H9 (cell line): ENCODE results near the gene TBCEL. TPM values are rescaled to one million over a fixed set of nuclear protein-coding genes. Genes with fewer than 3 reads are reported as not detected.

Source experiments
- DNase-seq: peaks from one replicate; pipeline ENCODE4 v3.0.0-alpha.2; 2017
- H2AFZ ChIP-seq: one replicate; pipeline ENCODE4 v1.6.1; 2013; ENCODE audit warnings: mild to moderate bottlenecking, low read length, control low read depth, moderate library complexity
- H2AK5ac ChIP-seq: 2 replicates; pipeline ENCODE4 v1.6.1; 2013; ENCODE audit warnings: low read length, control low read depth, mixed read lengths; ENCODE audit not compliant: insufficient read length
- H2BK120ac ChIP-seq: one replicate; pipeline ENCODE4 v1.6.1; 2013; ENCODE audit warnings: low read depth, mild to moderate bottlenecking, low read length, control low read depth, inconsistent platforms; ENCODE audit not compliant: poor library complexity, severe bottlenecking
- H2BK12ac ChIP-seq: 2 replicates; pipeline ENCODE4 v1.6.1; 2013; ENCODE audit warnings: low read length, control low read depth, mixed read lengths, low read depth; ENCODE audit not compliant: insufficient read length
- H2BK15ac ChIP-seq: 2 replicates; pipeline ENCODE4 v1.6.1; 2013; ENCODE audit warnings: low read depth, low read length, control low read depth
- H2BK20ac ChIP-seq: one replicate; pipeline ENCODE4 v1.6.1; 2013; ENCODE audit warnings: low read depth, mild to moderate bottlenecking, low read length, control low read depth, inconsistent platforms; ENCODE audit not compliant: poor library complexity, severe bottlenecking
- H2BK5ac ChIP-seq: 2 replicates; pipeline ENCODE4 v1.6.1; 2013; ENCODE audit warnings: low read length, control low read depth, mixed read lengths; ENCODE audit not compliant: insufficient read length
- H3K14ac ChIP-seq: 2 replicates; pipeline ENCODE4 v1.6.1; 2013; ENCODE audit warnings: low read length, control low read depth; ENCODE audit not compliant: insufficient read depth
- H3K18ac ChIP-seq: 2 replicates; pipeline ENCODE4 v1.6.1; 2013; ENCODE audit warnings: low read depth, mild to moderate bottlenecking, mixed read lengths, low read length, control low read depth; ENCODE audit not compliant: insufficient read length
- H3K23ac ChIP-seq: 2 replicates; pipeline ENCODE4 v1.6.1; 2013; ENCODE audit warnings: low read length, control low read depth, mixed read lengths, low read depth; ENCODE audit not compliant: insufficient read length
- H3K23me2 ChIP-seq: 2 replicates; pipeline ENCODE4 v1.6.1; 2013; ENCODE audit warnings: low read depth, mild to moderate bottlenecking, mixed read lengths, low read length, control low read depth; ENCODE audit not compliant: insufficient read length, poor library complexity, severe bottlenecking
- H3K27ac ChIP-seq: 2 replicates; pipeline ENCODE4 v1.5.1; 2013; ENCODE audit warnings: low read length, control low read depth, mixed read lengths, low read depth; ENCODE audit not compliant: insufficient read length
- H3K27me3 ChIP-seq: 2 replicates; pipeline ENCODE4 v1.6.1; 2013; ENCODE audit warnings: low read length, control low read depth, inconsistent platforms; ENCODE audit not compliant: insufficient read depth
- H3K4ac ChIP-seq: 2 replicates; pipeline ENCODE4 v1.6.1; 2013; ENCODE audit warnings: low read depth, mild to moderate bottlenecking, control low read depth, inconsistent platforms, low read length, moderate library complexity
- H3K4me1 ChIP-seq: 2 replicates; pipeline ENCODE4 v1.6.1; 2013; ENCODE audit warnings: low read length, control low read depth, inconsistent platforms; ENCODE audit not compliant: insufficient read depth
- H3K4me2 ChIP-seq: 2 replicates; pipeline ENCODE4 v1.6.1; 2013; ENCODE audit warnings: low read length, control low read depth, mixed read lengths; ENCODE audit not compliant: insufficient read length, insufficient read depth
- H3K56ac ChIP-seq: 2 replicates; pipeline ENCODE4 v1.6.1; 2013; ENCODE audit warnings: low read depth, mild to moderate bottlenecking, mixed read lengths, low read length, control low read depth; ENCODE audit not compliant: insufficient read length
- H3K79me1 ChIP-seq: 2 replicates; pipeline ENCODE4 v1.6.1; 2013; ENCODE audit warnings: low read depth, mild to moderate bottlenecking, moderate library complexity, low read length, control low read depth, inconsistent platforms; ENCODE audit not compliant: insufficient read depth, poor library complexity, severe bottlenecking
- H3K79me2 ChIP-seq: 2 replicates; pipeline ENCODE4 v1.6.1; 2013; ENCODE audit warnings: low read length, control low read depth, inconsistent platforms; ENCODE audit not compliant: insufficient read depth
- H3K9ac ChIP-seq: 2 replicates; pipeline ENCODE4 v1.6.1; 2013; ENCODE audit warnings: low read length, control low read depth, mixed read lengths; ENCODE audit not compliant: insufficient read length; ENCODE audit errors: extremely low read depth
- H3K9me3 ChIP-seq: one replicate; pipeline ENCODE4 v1.6.1; 2013; ENCODE audit warnings: low read depth, low read length, inconsistent platforms; ENCODE audit not compliant: control insufficient read depth
- H3T11ph ChIP-seq: one replicate; pipeline ENCODE4 v1.6.1; 2013; ENCODE audit warnings: mild to moderate bottlenecking, low read length, control low read depth, inconsistent platforms
- H4K20me1 ChIP-seq: one replicate; pipeline ENCODE4 v1.6.1; 2013; ENCODE audit not compliant: control insufficient read depth, insufficient read length, insufficient read depth
- H4K5ac ChIP-seq: 2 replicates; pipeline ENCODE4 v1.6.1; 2013; ENCODE audit warnings: low read depth, mild to moderate bottlenecking, mixed read lengths, low read length, control low read depth; ENCODE audit not compliant: insufficient read length
- H4K8ac ChIP-seq: replicated peaks from 2 replicates; pipeline ENCODE4 v1.6.1; 2013; ENCODE audit warnings: low read length, control low read depth, mixed read lengths, low read depth; ENCODE audit not compliant: insufficient read length
- H4K91ac ChIP-seq: 2 replicates; pipeline ENCODE4 v1.6.1; 2013; ENCODE audit warnings: low read depth, mild to moderate bottlenecking, moderate library complexity, mixed read lengths, low read length, control low read depth; ENCODE audit not compliant: insufficient read length
- H3K27ac Mint-ChIP-seq, 3 experiments: 2 replicates in 2 of 3; 3 replicates in 1 of 3; pipeline ENCODE4 v1.8.0; 2020 to 2021; ENCODE audit warnings: mixed read lengths in 3 of 3, mild to moderate bottlenecking in 1 of 3, moderate library complexity in 1 of 3
- H3K27me3 Mint-ChIP-seq: 2 replicates; pipeline ENCODE4 v1.8.0; 2021; ENCODE audit warnings: low read depth, mild to moderate bottlenecking, moderate library complexity, mixed read lengths
- H3K36me3 Mint-ChIP-seq, 3 experiments: 2 replicates in 2 of 3; 3 replicates in 1 of 3; pipeline ENCODE4 v1.8.0; 2020 to 2021; ENCODE audit warnings: low read depth in 3 of 3, mixed read lengths in 3 of 3; ENCODE audit not compliant: insufficient read depth in 1 of 3
- H3K4me1 Mint-ChIP-seq, 2 experiments: 2 replicates each; pipeline ENCODE4 v1.8.0; 2020; ENCODE audit warnings: mixed read lengths in 2 of 2
- H3K4me3 Mint-ChIP-seq, 2 experiments: 2 replicates in 1 of 2; 3 replicates in 1 of 2; pipeline ENCODE4 v1.8.0; 2020 to 2021; ENCODE audit warnings: mild to moderate bottlenecking in 2 of 2, mixed read lengths in 2 of 2, moderate library complexity in 1 of 2
- H3K9me3 Mint-ChIP-seq, 2 experiments: 2 replicates in 1 of 2; 3 replicates in 1 of 2; pipeline ENCODE4 v1.8.0; 2020; ENCODE audit warnings: mild to moderate bottlenecking in 2 of 2, mixed read lengths in 2 of 2, moderate library complexity in 1 of 2
- CTCF ChIP-seq: fragments of 200-600 bp; sonication (generic); conservative IDR thresholded peaks from 3 replicates; pipeline ENCODE4 v1.8.0; 2021; ENCODE audit warnings: antibody characterized with exemption, mild to moderate bottlenecking
- WGBS: extraction: QIAGEN DNeasy Blood & Tissue Kit; methylation state at CpG from one replicate; pipeline ENCODE4 v1.1.7; 2013; ENCODE audit warnings: missing lambda C conversion rate, low lambda C conversion rate, mixed read lengths; ENCODE audit not compliant: insufficient read length; ENCODE audit errors: extremely low coverage; 5-methylcytosine and 5-hydroxymethylcytosine counted together
- total RNA-seq: library from RNA; stranded (reverse); gene quantifications from 2 replicates; pipeline ENCODE4 v1.2.1, GENCODE V29; 2021

The TBCEL gene
- total RNA-seq, 1 experiment from 2014 or later: 17.3 TPM

DNA sequence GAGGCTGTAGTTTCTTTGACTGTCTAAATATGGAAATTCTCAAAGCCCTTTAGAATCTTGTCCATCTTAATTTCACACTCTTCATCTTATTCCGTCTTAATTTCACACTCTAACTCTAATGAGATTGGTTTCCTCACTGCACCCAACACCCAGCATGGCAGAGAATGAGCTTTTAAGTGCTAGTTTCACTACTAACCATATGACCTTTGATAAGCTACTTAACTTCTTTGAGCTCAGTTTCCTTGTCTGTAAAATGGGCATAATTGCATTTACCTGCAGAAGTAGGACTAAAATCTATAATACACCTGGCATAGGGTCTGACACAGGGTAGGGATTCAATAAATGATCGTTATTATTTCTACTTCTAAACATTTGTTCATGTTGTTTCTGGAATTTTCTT is 30.4 kb downstream of the TBCEL start:
- H2BK15ac ChIP-seq: no peak overlapping the region
- no peak overlapping the region for H3K4me2 ChIP-seq
- no peaks in the 10 kb centered on the region for H3K4me1 ChIP-seq
- no peak overlapping the region for H3K14ac ChIP-seq
- H3K56ac ChIP-seq: no peak overlapping the region
- DNase-seq: no peak
- no peak overlapping the region for H3K18ac ChIP-seq
- H3K23ac ChIP-seq: no peak overlapping the region
- H2BK20ac ChIP-seq: no peak overlapping the region
- no peak overlapping the region for H2AFZ ChIP-seq
- no peak overlapping the region for H2BK120ac ChIP-seq
- no peak overlapping the region for H3K9ac ChIP-seq
- no peak overlapping the region for H3T11ph ChIP-seq
- Mint-ChIP-seq H3K9me3 (no peaks in the 10 kb centered on the region), H3K36me3 (peaks cover 0 to 50% (median 12%) of the 10 kb centered on the region in 3 experiments; a peak in 5 of 7 replicates), H3K27me3 (no peaks in the 10 kb centered on the region), H3K27ac (no peak overlapping the region), H3K4me3 (no peak overlapping the region), H3K4me1 (no peaks in the 10 kb centered on the region)
- H4K8ac ChIP-seq: no peak overlapping the region
- H3K27me3 ChIP-seq: no peaks in the 10 kb centered on the region
- no peak for TF ChIP-seq CTCF
- no peak overlapping the region for H2BK5ac ChIP-seq
- H3K79me1 ChIP-seq: no peaks in the 10 kb centered on the region
- H4K5ac ChIP-seq: no peak overlapping the region
- no peaks in the 10 kb centered on the region for H3K79me2 ChIP-seq
- no peaks in the 10 kb centered on the region for H4K20me1 ChIP-seq
- H3K9me3 ChIP-seq: no peaks in the 10 kb centered on the region
- no peak overlapping the region for H3K4ac ChIP-seq
- no CpG with 5 or more reads among the region's 2 CpGs for WGBS
- no peaks in the 10 kb centered on the region for H3K23me2 ChIP-seq
- no peak overlapping the region for H3K27ac ChIP-seq
- H2AK5ac ChIP-seq: no peak overlapping the region
- H2BK12ac ChIP-seq: no peak overlapping the region
- no peak overlapping the region for H4K91ac ChIP-seq
